GM19193 (cell line): ENCODE data around the gene CKM.

Experiments used
- POLR2A ChIP-seq: IDR thresholded peaks from 4 replicates; pipeline ENCODE4 v1.6.1; 2011; ENCODE audit not compliant: insufficient read depth, insufficient read length; ENCODE audit errors: extremely low read depth

CKM gene

DNA sequence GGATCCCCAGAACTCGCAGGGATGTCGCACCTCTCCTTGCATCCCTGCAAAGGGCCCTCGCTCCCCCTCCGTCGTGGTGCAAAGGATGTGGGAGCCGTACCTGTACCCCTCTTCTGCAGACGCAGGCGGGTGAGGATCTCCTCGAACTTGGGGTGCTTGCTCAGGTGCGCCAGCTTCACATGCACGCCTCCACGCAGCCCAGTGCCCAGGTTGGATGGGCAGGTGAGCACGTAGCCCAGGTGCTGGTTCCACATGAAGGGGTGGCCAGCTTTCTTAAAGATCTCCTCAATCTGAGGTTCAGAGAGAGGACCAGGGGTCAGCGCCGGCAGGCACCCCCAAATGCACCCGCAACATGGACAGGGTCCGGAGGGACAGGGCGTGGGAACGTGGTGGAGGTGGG lies 15.3 kb downstream of the CKM start:
- no peak for TF ChIP-seq POLR2A

DNA sequence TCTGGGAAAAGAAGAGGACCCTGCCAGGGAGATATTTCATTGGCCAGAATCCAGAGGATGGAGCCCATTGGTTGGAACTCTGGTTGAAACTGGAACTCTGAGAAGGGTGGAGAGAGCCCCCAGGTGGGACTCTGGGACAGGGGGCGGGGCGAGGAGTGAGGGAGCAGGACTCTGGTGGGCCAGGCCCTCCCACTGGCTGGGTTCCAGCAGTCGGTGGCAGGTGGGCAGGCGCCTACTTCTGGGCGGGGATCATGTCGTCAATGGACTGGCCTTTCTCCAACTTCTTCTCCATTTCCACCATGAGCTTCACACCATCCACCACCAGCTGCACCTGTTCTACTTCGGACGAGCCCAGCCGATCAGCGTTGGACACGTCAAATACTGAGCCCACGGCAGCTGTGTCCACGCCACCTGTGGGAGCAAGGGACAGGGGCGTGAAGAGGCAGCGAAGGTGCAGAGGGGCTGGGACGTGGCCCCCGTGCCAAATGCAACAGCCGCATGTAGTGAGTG lies 16.1 kb downstream of the CKM start:
- TF ChIP-seq POLR2A = no peak

DNA sequence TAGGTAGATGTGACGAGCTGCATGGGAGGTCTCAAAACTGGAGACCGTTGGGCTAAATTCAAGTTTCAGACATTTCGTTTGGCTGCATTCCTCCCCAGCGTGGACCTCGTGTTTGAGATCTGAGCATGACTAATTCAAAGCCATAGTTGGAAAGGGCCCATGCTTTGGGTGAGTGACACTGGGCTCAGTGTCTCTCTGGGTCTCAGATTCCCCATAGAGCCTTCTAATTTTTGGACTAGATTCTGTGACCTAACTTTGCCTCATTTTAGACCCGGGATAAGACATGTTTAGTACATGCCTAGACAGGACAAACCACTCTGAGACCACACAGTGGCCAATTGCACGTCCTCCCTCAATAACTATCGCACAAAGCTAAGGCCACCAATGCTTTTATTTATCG lies 16.6 kb downstream of the CKM start:
- no peak for TF ChIP-seq POLR2A

DNA sequence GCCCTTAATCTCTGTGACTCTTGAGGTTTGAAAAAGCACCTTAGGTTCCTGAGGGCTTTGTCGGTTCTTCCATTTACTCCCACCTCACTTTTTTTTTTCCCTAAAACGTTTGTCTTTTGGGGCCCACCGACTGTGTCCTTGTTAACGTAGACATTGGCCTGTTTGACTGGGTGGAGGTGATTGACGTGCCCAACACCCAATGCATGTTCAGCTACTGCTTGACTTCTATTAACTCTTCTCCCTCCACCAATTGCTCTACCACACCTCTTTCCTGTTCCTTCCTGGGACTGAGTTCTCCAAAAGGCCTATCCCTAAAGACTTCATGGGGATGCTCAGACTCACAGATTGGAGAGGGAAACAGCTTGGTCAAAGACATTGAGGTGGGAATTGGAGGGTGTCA lies 17.3 kb downstream of the CKM start:
- TF ChIP-seq POLR2A = no peak

DNA sequence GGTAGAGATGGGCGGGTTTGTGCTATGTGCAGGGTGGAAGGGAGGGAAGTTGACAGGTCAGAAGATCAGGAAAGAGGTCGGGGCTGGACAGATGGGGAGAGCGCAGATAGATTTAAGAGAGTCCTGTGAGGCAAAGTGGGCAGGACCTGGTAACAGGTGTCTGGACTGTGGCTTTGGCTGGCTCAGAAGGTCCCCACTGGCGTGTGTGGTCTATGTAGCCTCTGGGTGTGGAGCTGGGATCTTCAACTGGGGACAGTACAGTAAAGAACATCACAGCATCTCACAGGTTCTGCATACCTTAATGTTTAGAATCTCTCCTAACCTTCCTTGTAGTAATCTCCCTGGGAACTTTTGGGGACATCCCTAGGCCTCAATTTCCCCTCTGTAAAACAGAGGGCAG lies 17.7 kb downstream of the CKM start:
- TF ChIP-seq POLR2A = no peak

DNA sequence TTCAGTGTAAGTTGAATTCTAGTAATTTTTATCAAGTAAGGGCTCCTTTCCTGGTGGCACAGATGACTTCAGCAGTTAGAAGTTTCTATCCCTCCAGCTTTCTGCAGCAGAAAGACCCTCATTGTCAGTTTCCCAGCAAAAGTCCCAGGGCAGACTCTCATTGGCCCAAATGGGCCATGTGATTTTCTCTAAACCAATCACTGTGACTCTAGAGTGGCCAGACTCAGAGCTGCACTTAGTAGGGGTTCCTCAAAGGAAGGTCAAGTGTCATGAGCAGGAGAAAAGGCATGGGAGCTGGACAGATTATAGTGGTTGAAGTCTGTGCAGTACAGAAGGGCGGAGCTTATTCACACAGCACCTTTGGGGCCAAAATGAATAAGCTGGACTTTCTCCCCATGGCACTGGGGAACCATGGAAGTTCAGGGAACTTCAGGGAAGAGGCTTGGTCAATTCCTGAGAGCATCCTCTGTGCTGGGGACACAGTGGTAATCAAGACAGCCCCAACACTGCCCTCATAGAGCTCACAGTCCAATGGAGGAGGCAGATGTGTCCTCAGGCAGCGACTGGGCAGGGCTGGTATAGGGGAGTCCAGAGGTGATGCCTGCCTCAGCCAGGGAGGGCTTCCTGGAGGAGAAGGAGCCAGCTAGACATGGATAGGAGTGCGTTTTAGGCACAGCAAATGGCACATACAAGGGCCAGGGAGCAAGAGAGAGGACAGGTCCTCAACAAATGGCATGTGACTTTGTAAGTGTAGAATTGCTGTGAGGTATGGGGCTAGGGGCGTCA lies 18.3 kb downstream of the CKM start:
- TF ChIP-seq POLR2A = no peak

DNA sequence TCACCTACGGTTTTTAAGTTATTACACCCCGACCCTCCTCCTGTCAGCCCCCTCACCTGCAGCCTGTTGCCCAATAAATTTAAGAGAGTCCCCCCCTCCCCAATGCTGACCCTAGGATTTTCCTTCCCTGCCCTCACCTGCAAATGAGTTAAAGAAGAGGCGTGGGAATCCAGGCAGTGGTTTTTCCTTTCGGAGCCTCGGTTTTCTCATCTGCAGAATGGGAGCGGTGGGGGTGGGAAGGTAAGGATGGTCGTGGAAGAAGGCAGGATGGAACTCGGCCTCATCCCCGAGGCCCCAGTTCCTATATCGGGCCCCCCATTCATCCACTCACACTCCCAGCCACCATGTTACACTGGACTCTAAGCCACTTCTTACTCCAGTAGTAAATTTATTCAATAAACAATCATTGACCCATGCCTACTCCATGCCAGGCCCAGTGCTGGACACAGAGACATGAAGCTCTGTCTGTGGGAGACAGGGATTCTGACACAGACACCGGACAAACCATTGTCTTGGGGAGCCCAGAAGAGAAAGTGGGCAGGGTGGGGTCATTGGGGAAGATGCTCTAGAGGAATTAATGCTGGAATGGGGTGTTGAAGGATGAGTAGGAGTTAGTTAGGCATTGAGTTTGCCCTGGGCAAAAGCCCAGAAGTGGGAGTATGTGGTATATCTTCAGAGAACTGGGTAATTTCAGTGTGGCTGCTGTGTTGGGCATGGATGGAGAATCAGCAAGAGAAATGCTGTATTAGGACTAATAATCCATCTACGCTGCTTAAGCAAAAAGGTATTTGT lies 19.2 kb downstream of the CKM start:
- TF ChIP-seq POLR2A = no peak

DNA sequence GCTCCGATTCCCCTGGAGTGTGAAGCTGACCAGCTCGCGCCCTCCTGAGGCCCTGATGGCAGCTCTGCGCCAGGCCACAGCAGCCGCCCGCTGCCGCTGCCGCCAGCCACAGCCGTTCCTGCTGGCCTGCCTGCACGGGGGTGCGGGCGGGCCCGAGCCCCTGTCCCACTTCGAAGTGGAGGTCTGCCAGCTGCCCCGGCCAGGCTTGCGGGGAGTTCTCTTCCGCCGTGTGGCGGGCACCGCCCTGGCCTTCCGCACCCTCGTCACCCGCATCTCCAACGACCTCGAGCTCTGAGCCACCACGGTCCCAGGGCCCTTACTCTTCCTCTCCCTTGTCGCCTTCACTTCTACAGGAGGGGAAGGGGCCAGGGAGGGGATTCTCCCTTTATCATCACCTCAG lies 20.3 kb downstream of the CKM start:
- no peak for TF ChIP-seq POLR2A

DNA sequence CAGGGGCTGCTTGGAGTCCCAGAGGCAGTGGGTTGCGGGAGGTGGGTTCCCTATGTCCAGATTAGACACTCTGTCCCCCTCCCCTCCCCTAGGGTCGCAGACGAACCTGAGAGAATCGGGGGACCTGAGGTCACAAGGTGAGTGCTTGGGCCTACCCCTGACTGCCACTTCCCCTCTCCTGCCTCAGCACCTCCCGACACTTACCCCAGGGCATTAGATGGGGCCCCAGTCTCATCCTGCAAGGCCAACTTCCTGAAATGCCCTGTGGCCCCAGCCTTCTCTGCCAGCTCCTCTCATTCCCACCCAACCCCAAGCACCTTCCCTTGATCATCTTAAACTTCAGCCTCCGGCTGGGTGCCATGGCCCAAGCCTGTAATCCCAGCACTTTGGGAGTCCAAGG lies 23.0 kb downstream of the CKM start:
- no peak for TF ChIP-seq POLR2A

DNA sequence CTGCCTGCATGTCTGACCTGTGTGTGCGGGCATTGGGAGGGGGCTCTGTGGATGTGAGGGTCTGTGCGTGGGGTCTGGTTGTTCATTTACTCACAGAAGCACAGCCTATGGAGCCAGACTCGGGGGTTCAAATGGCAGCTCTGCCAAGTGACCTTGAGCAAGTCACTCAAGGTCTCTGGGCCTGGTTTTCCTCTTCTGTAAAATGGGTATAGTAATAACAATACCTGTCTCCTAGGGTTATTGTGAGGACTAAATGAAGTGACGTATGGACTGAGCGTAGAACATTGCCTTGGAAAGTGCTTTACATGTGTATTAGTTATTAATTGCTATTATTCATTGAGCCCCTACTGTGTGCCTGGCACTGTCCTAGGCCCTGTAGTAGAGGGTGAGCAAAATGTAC lies 24.4 kb downstream of the CKM start:
- no peak for TF ChIP-seq POLR2A

DNA sequence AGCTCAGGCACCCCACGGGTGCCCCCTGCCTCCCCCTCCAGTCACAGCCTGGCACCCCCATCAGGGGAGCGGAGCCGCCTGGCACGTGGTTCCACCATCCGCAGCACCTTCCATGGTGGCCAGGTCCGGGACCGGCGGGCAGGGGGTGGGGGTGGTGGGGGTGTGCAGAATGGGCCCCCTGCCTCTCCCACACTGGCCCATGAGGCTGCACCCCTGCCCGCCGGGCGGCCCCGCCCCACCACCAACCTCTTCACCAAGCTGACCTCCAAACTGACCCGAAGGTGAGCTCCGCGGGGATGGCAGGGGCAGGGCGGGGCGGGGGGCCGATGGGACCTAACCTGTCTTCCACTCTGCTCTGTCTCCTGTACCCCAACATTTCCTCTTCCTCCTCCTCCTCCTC lies 25.0 kb downstream of the CKM start:
- no peak for TF ChIP-seq POLR2A

DNA sequence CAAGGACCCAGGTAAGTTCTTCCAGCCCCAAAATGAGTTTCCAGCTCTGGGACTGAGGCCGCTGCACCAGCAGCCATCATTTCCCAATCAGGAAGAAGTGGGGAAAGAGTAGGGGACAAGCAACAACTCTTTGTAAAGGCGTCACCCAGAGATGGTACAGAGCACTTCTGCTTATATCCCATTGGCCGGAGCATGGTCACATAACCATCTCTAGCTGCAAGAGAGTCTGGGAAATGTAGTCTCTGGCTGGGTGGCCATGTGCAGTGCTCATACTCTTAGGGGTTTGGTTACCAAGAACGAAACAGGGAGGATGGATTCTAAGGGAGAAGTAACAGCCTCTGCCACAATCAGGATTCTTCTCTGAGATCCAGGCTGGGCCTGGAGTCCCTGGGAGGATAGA lies 26.3 kb downstream of the CKM start:
- TF ChIP-seq POLR2A = no peak

DNA sequence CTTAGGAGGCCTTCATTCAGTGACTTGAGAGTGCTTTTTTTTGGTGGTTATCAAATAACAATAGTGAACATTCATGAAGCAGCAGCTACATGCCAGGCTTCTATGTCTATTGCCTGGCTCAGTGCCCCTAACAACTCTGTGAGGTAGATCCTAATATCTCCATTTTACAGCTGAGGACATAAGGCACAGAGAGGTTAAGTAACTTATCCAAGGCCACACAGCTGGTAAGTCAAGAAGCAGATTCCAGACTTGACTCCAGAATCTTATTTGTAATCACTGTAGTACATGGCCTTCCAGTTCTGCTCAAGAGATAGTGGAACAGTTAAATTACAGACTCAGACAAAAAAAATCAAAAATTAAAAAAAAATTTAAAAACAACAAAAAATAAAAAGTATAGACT lies 26.8 kb downstream of the CKM start:
- TF ChIP-seq POLR2A = no peak

DNA sequence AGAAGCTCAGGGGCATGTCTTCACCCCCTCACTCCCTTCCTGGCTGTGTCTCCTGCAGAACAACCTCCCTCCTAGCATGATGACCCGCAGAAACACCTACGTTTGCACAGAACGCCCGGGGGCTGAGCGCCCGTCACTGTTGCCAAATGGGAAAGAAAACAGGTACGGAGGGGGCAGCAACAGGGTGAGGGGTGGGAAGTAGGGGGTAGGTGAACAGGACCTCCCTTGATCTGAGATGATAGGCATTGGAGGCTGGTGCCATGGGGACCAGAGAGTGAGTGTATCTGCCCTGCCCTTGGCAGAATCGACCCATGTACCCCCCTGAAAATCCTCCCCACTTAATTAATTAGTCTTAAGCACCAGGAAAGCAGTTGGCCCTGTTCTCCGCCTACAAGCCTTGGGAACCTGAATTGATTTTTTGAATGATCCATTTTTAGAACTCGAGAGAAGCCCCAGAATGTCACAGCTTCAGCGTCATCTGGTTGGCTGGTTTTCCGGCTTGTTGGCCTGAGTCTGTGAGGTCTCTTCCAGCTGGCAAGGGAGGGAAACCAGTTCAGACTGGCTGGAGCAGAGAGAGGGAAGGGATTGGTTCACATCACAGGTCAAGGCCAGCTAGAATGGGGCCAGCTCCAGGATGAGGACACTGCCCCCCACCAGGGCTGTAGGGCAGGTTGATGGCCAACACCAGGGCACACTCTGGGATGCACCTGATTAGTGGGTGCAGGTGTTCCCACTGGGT lies 28.2 kb downstream of the CKM start:
- TF ChIP-seq POLR2A = no peak

DNA sequence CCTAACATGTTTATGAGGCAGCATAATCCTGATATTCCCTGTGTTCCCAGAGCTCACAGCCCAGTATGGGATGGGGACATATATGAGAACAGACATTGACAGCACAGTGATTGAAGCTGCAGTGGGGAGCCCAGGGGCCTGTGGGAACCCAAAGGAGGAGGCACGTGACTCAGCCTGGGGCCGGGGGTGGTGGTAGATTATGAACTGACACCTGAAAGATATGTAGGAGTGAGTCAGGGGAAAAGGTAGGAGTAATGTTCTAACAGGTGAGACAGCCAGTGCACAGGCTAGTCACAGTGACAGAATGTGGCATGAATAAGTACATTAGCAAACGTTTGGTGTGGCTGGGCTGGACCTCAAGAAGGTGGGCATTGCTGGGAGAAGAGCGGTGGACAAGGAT lies 29.0 kb downstream of the CKM start:
- no peak for TF ChIP-seq POLR2A
